ENCODE data around the gene RNF157. TPM values are rescaled to one million over a fixed set of nuclear protein-coding genes. Genes with fewer than 3 reads are reported as not detected.

RNF157 gene
- total RNA-seq, 1 experiment from 2014 or later: 11.2 TPM

DNA sequence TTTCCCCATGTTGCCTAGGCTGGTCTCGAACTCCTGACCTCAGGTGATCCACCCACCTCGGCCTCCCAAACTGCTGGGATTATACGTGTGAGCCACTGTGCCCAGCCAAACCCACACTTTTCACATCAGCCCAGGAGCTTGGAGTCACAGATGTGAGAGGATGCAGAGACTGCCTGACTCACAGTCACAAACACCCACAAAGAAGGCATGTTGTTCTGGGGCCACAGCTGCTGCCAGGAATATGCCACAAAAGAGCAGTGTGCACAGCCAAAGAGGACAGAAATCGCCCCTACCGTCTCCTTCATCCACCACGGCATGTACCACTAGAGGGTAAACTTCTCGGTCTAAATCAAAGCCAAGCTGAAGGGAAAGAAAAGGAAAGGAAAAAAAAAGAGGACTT, 74.1 kb downstream of the RNF157 start:
- POLR2A ChIA-PET: no interaction called here
- TF ChIP-seq TEAD4 (CRISPR knock-in tag; IDR thresholded peaks at IDR 0.05) (no peak), ZNF396 (CRISPR knock-in tag; IDR thresholded peaks at IDR 0.05; ENCODE audit: borderline replicate concordance) (no peak), ARID4B (CRISPR knock-in tag; IDR thresholded peaks at IDR 0.05; ENCODE audit: borderline replicate concordance) (no peak), ZBTB43 (CRISPR knock-in tag; IDR thresholded peaks at IDR 0.05) (no peak), STAT6 (CRISPR knock-in tag; conservative IDR thresholded peaks at IDR 0.05; ENCODE audit: low read depth) (no peak), TCF7 (CRISPR knock-in tag; IDR thresholded peaks at IDR 0.05; ENCODE audit: low read depth) (no peak), PRRX2 (CRISPR knock-in tag; IDR thresholded peaks at IDR 0.05) (no peak), AFF4 (CRISPR knock-in tag; IDR thresholded peaks at IDR 0.05; ENCODE audit: borderline replicate concordance) (no peak)
- TF ChIP-seq, protein P1, sequence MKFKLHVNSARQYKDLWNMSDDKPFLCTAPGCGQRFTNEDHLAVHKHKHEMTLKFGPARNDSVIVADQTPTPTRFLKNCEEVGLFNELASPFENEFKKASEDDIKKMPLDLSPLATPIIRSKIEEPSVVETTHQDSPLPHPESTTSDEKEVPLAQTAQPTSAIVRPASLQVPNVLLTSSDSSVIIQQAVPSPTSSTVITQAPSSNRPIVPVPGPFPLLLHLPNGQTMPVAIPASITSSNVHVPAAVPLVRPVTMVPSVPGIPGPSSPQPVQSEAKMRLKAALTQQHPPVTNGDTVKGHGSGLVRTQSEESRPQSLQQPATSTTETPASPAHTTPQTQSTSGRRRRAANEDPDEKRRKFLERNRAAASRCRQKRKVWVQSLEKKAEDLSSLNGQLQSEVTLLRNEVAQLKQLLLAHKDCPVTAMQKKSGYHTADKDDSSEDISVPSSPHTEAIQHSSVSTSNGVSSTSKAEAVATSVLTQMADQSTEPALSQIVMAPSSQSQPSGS (CRISPR knock-in tag; IDR thresholded peaks at IDR 0.05; ENCODE audit: borderline replicate concordance, low read depth): no peak
- DNase-seq (ENCODE audit: low spot score): no peak
- Mint-ChIP-seq H3K9me3 (no peaks in the 10 kb centered on the region), H3K36me3 (no peaks in the 10 kb centered on the region), H3K4me1 (peaks cover 17% of the 10 kb centered on the region), H3K4me3 (no peak overlapping the region), H3K27me3 (ENCODE audit: low read depth) (no peaks in the 10 kb centered on the region), H3K27ac (no peak overlapping the region)
- CTCF ChIA-PET: interaction anchor here (0.8 to 1.7 kb wide), 9 partner anchors 11 to 152 kb away, joined by 3 to 12 read pairs (median 4); no protein-coding TSS in a partner anchor
- no peak for ATAC-seq

DNA sequence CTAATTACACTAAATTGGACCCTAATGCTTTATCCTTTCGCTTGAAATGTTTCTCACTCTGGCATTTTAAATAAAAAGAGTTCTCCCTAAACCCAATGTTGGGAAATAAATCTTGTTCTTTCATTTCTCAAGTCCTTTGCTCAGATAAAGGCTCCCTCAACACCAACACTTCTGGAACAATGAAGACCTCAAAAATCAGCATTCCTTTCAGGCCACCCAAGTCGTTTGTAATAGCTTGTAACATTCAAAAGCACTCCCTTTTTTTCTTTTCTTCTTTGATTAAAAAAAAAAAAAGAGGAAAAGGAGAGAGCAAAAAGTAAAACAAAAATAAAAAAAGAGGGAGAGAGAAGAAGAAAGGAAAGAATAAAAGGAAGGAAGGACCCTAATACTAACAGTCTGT, 76.0 kb downstream of the RNF157 start:
- H3K27ac Mint-ChIP-seq: no peak overlapping the region
- no peaks in the 10 kb centered on the region for H3K27me3 Mint-ChIP-seq (ENCODE audit: low read depth)
- DNase-seq (ENCODE audit: low spot score) (no peak), ATAC-seq (no peak)
- H3K36me3 Mint-ChIP-seq: no peaks in the 10 kb centered on the region
- CTCF ChIA-PET: interaction anchor here (1.8 kb wide), 2 partner anchors 17 to 43 kb away, joined by 4 to 6 read pairs; no protein-coding TSS in a partner anchor
- POLR2A ChIA-PET: no interaction called here
- no peaks in the 10 kb centered on the region for H3K9me3 Mint-ChIP-seq
- H3K4me1 Mint-ChIP-seq: peaks cover 17% of the 10 kb centered on the region
- no peak overlapping the region for H3K4me3 Mint-ChIP-seq
- no peak for TF ChIP-seq CTCF (IDR thresholded peaks at IDR 0.05)
- no peak for TF ChIP-seq RELA (CRISPR knock-in tag; IDR thresholded peaks at IDR 0.05; ENCODE audit: borderline replicate concordance)
- TF ChIP-seq, protein P2, sequence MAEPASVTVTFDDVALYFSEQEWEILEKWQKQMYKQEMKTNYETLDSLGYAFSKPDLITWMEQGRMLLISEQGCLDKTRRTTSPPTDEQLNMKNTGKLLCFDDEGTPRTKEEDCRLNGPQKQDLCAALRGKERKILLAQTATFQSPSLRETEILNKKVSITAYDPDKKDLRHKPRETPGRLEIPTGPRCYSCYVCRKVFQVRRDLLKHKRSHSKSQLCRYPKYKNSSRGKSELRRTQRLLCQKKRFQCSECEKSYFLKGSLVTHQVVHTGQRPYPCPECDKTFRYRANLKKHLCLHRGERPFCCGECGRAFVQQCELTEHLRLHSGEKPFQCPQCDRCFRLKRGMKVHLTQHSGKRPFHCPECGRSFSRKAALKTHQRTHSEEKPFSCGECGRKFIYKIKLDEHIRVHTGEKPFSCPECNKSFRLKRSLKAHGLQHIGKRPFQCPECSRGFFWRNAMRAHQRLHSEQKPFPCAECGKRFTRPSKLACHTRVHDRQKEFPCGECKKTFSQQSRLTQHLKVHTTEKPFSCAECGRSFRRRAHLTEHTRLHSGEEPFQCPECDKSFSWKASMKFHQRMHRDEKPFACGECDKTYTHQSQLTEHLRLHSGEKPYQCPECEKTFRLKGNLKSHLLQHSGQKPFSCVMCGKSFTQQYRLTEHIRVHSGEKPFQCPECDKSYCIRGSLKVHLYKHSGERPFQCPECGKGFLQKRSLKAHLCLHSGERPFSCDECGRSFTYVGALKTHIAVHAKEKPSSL (CRISPR knock-in tag; conservative IDR thresholded peaks at IDR 0.05): no peak
- no peak for TF ChIP-seq ZNF512 (CRISPR knock-in tag; IDR thresholded peaks at IDR 0.05; ENCODE audit: borderline replicate concordance)
- TF ChIP-seq ZNF671 (CRISPR knock-in tag; IDR thresholded peaks at IDR 0.05): no peak
